CD4-positive, alpha-beta T cell (primary cell): Measurements from ENCODE around the gene RPL23. TPM values are rescaled to one million over a fixed set of nuclear protein-coding genes. Genes with fewer than 3 reads are reported as not detected.
A peak's percentile ranks its signal among the peaks of the same experiment; 100 is the strongest.

ENCODE experiments used
- ATAC-seq: fragments of 200-7000 bp; cut with Tn5 transposase; one replicate; pipeline ENCODE4 v1.10.0; 2022; ENCODE audit warnings: mild to moderate bottlenecking; ENCODE audit not compliant: poor library complexity
- CTCF ChIA-PET: fragments of 350-600 bp; sonication (Branson Sonifier 250); formaldehyde crosslinking; loops from one replicate; lab custom pipeline; 2021; ENCODE audit warnings: antibody characterized with exemption, inconsistent platforms; lab: Charles Lee
- POLR2A ChIA-PET: fragments of 350-600 bp; sonication (Branson Sonifier 250); formaldehyde crosslinking; loops from one replicate; lab custom pipeline; 2021; ENCODE audit warnings: antibody characterized with exemption, inconsistent platforms; lab: Charles Lee
- DNase-seq, 14 experiments: peaks; one replicate each; pipeline ENCODE4 v3.0.0-alpha.2; 2013 to 2020; ENCODE audit warnings: mixed read lengths in 2 of 14
- H3K27ac ChIP-seq, 2 donors: one replicate each; pipeline versions ENCODE4 v1.5.1 to v1.7.0; 2013; ENCODE audit warnings: low read length in 2 of 2, low read depth in 1 of 2, mild to moderate bottlenecking in 1 of 2
- H3K27me3 ChIP-seq, 2 experiments: 1 replicate in 1 of 2; 2 replicates in 1 of 2; pipeline versions ENCODE4 v1.6.1 to v1.7.0; 2013; ENCODE audit warnings: low read length in 2 of 2, control low read depth in 1 of 2, mild to moderate bottlenecking in 1 of 2, moderate library complexity in 1 of 2; ENCODE audit not compliant: insufficient read depth in 2 of 2, control insufficient read depth in 1 of 2
- H3K36me3 ChIP-seq: one replicate; pipeline ENCODE4 v1.6.1; 2013; ENCODE audit warnings: low read length, control low read depth; ENCODE audit not compliant: insufficient read depth
- H3K4me1 ChIP-seq: one replicate; pipeline ENCODE4 v1.6.1; 2013; ENCODE audit warnings: low read length, control low read depth; ENCODE audit not compliant: insufficient read depth
- H3K4me3 ChIP-seq: one replicate; pipeline ENCODE4 v1.5.1; 2013; ENCODE audit warnings: mild to moderate bottlenecking, low read length, moderate library complexity
- H3K9me3 ChIP-seq, 2 experiments: 1 replicate in 1 of 2; 2 replicates in 1 of 2; pipeline versions ENCODE4 v1.6.1 to v1.7.0; 2013; ENCODE audit warnings: low read length in 2 of 2, mild to moderate bottlenecking in 2 of 2, control low read depth in 1 of 2, moderate library complexity in 1 of 2; ENCODE audit not compliant: control insufficient read depth in 1 of 2, insufficient read depth in 1 of 2
- H3K27ac Mint-ChIP-seq: one replicate; pipeline ENCODE4 v1.8.0; 2020; ENCODE audit warnings: mixed read lengths
- H3K27me3 Mint-ChIP-seq: one replicate; pipeline ENCODE4 v1.8.0; 2021; ENCODE audit warnings: mixed read lengths
- H3K36me3 Mint-ChIP-seq: one replicate; pipeline ENCODE4 v1.8.0; 2021; ENCODE audit warnings: low read depth, mixed read lengths
- H3K4me1 Mint-ChIP-seq: one replicate; pipeline ENCODE4 v1.8.0; 2021; ENCODE audit warnings: low read depth, mixed read lengths
- H3K4me3 Mint-ChIP-seq: one replicate; pipeline ENCODE4 v1.8.0; 2020; ENCODE audit warnings: mild to moderate bottlenecking, mixed read lengths
- H3K9me3 Mint-ChIP-seq: one replicate; pipeline ENCODE4 v1.8.0; 2020; ENCODE audit warnings: mixed read lengths
- intact Hi-C, 2 experiments: fragments of 100-400 bp; cut with DNase I in 1 of 2; cut with micrococcal nuclease in 1 of 2; formaldehyde crosslinking; loops; one replicate each; pipeline versions ENCODE4 v1.15.1 to v1.9.0; 2023 to 2025; cut with DNase I, micrococcal nuclease
- total RNA-seq, 174 experiments: library from RNA in 2 of 174; stranded (reverse) in 2 of 174; gene quantifications; one replicate each; pipeline ENCODE4 v1.2.3 and lab custom pipeline; 2021 to 2026
- TF ChIP-seq, protein P1 (sequence below): fragments of 200-600 bp; IDR thresholded peaks from one replicate; pipeline ENCODE4 v1.8.0; 2022; ENCODE audit warnings: antibody characterized with exemption, mild to moderate bottlenecking

The RPL23 gene
- total RNA-seq, 2 experiments from 2014 or later = 2,293 to 2,296 TPM

DNA sequence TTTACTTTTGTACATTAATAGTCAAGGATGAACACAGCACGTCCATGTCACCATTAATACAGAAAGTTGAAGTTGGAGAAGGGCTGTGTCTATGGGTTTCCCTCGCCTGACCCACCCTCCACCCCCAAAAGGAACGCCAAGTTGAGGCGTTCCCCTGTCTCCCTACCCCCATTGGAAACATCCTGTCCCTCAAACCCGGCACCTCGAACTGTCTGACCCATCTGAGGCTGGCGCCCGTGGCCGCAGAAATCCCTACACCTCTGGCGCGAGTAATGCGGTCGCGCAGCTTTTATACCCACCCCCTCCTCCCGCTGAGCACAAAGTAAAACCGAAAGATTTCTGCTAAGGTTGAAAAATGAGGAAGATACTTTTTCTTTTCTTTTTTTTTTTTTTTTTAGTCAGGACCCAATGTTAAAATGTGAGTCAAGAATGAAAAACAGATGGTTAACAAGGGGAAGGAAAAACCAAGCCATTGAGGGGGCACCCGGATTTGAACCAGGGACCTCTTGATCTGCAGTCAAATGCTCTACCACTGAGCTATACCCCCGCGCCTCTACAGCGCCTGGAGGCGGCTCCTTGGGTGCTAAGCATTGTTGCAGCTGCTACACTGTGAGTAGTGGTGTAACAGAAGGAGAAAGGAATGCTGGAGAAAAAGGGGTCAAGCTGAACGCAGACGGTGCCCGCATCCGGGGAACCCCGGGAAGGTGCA, 15.4 kb upstream of the RPL23 start:
- DNase-seq (peak; percentile 81 to 92 (median 86)), ATAC-seq (peak; percentile 57)
- peaks cover 52% of the 10 kb centered on the region for H3K36me3 Mint-ChIP-seq
- H3K9me3 ChIP-seq = no peaks in the 10 kb centered on the region
- H3K4me3 ChIP-seq = peak overlapping the region; percentile 97
- H3K27ac ChIP-seq = peak overlapping the region; percentile 53 to 86
- ChIA-PET CTCF (interaction anchor here (0.6 to 4.3 kb wide), 14 partner anchors 15 to 403 kb away, joined by 3 to 30 read pairs (median 4); partner anchors contain the start of genes CWC25 and RPL23), POLR2A (interaction anchor here (0.6 to 7.9 kb wide), 26 partner anchors 8 to 340 kb away, joined by 3 to 154 read pairs (median 8); partner anchors contain the start of genes FBXO47, MLLT6, PLXDC1 and PSMB3)
- TF ChIP-seq, protein P1, sequence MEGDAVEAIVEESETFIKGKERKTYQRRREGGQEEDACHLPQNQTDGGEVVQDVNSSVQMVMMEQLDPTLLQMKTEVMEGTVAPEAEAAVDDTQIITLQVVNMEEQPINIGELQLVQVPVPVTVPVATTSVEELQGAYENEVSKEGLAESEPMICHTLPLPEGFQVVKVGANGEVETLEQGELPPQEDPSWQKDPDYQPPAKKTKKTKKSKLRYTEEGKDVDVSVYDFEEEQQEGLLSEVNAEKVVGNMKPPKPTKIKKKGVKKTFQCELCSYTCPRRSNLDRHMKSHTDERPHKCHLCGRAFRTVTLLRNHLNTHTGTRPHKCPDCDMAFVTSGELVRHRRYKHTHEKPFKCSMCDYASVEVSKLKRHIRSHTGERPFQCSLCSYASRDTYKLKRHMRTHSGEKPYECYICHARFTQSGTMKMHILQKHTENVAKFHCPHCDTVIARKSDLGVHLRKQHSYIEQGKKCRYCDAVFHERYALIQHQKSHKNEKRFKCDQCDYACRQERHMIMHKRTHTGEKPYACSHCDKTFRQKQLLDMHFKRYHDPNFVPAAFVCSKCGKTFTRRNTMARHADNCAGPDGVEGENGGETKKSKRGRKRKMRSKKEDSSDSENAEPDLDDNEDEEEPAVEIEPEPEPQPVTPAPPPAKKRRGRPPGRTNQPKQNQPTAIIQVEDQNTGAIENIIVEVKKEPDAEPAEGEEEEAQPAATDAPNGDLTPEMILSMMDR = no peak
- intact Hi-C loops = loop anchor here (1.0 to 5.0 kb wide), 6 partner anchors 16 to 284 kb away; partner anchors contain the start of genes CWC25 (in 2 of the 2), FBXO47 (in 1 of the 2) and RPL23 (in 1 of the 2)
- H3K4me1 Mint-ChIP-seq = peaks cover 52% of the 10 kb centered on the region
- H3K36me3 ChIP-seq = peaks cover 21% of the 10 kb centered on the region
- H3K9me3 Mint-ChIP-seq = no peaks in the 10 kb centered on the region
- H3K4me3 Mint-ChIP-seq = peak overlapping the region; percentile 98
- H3K4me1 ChIP-seq = peaks cover 52% of the 10 kb centered on the region
- peak overlapping the region; percentile 95 for H3K27ac Mint-ChIP-seq
- peaks cover 13% of the 10 kb centered on the region for H3K27me3 Mint-ChIP-seq
- H3K27me3 ChIP-seq = no peaks in the 10 kb centered on the region

DNA sequence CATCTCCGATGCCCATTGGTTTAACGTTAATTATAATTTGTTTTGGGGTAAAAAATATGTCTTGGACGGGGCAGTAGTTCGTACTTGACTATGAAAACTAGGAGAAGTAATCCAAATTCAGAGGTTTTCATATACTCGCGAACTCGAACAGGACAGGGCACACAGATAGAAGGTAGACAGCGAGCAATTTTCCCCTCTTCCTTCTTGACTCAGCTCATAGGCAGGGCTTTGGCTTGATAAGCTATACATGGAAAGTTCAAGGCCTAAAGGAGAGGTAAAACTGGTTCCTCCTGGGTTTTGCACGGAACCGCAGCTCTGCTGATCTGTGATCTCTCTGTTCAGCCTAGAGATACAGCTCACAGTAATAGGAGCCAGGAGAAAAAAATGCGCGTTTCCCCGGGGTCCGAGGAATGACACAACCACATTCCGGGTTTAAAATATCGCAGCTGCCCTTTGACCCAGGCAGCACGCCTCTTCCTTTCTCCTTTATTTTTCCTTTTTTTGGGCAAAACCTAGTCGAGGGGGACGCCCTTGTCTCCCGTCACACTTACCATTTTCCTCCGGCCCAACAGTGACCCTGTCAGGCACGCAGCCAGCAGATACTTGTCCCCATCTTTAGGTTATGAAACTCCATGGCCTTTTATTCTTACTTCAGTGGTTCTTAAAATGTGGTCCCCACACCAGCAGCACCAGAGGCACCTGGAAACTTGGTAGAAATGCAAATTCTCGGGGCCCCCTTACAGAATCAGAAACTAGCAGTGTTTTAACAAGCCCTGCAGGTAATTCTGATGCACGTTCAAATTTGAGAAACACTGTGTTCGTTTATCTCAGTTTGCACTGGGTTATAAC, 14.7 kb upstream of the RPL23 start:
- ChIA-PET CTCF (interaction anchor here (0.7 to 3.8 kb wide), 5 partner anchors 14 to 285 kb away, joined by 3 to 17 read pairs (median 3); partner anchors contain the start of genes LASP1NB and RPL23), POLR2A (interaction anchor here (0.6 to 7.9 kb wide), 18 partner anchors 9 to 332 kb away, joined by 3 to 154 read pairs (median 8); partner anchors contain the start of genes CWC25, FBXO47, PLXDC1 and RPL19)
- intact Hi-C loops = loop anchor here (2.0 to 5.0 kb wide), 4 partner anchors 41 to 189 kb away; partner anchors contain the start of genes CWC25 (in 2 of the 2) and FBXO47 (in 1 of the 2)
- Histone ChIP-seq H3K4me1 (peaks cover 44% of the 10 kb centered on the region), H3K27ac (peak overlapping the region; percentile 53 to 86), H3K27me3 (no peaks in the 10 kb centered on the region), H3K4me3 (peak overlapping the region; percentile 97), H3K9me3 (no peaks in the 10 kb centered on the region), H3K36me3 (peaks cover 14% of the 10 kb centered on the region)
- TF ChIP-seq, protein P1 = no peak
- H3K27me3 Mint-ChIP-seq = peaks cover 13% of the 10 kb centered on the region
- ATAC-seq = no peak
- peaks cover 45% of the 10 kb centered on the region for H3K36me3 Mint-ChIP-seq
- peak overlapping the region; percentile 98 for H3K4me3 Mint-ChIP-seq
- H3K9me3 Mint-ChIP-seq = no peaks in the 10 kb centered on the region
- peak overlapping the region; percentile 95 for H3K27ac Mint-ChIP-seq
- peak in 1 of 14 experiments; percentile 47 for DNase-seq
- H3K4me1 Mint-ChIP-seq = peaks cover 44% of the 10 kb centered on the region
